NCI-H82 (cell line): Measurements from ENCODE around the gene ESRRB.
"Not testable (repeated sequence)": the region's sequence is repeated elsewhere in the genome, so short reads cannot be mapped to it uniquely, and the experiment has no call there.

ENCODE experiments used
- DNase-seq: peaks from one replicate; lab custom pipeline; 2025; lab: John Stamatoyannopoulos, UW

Gene ESRRB

DNA sequence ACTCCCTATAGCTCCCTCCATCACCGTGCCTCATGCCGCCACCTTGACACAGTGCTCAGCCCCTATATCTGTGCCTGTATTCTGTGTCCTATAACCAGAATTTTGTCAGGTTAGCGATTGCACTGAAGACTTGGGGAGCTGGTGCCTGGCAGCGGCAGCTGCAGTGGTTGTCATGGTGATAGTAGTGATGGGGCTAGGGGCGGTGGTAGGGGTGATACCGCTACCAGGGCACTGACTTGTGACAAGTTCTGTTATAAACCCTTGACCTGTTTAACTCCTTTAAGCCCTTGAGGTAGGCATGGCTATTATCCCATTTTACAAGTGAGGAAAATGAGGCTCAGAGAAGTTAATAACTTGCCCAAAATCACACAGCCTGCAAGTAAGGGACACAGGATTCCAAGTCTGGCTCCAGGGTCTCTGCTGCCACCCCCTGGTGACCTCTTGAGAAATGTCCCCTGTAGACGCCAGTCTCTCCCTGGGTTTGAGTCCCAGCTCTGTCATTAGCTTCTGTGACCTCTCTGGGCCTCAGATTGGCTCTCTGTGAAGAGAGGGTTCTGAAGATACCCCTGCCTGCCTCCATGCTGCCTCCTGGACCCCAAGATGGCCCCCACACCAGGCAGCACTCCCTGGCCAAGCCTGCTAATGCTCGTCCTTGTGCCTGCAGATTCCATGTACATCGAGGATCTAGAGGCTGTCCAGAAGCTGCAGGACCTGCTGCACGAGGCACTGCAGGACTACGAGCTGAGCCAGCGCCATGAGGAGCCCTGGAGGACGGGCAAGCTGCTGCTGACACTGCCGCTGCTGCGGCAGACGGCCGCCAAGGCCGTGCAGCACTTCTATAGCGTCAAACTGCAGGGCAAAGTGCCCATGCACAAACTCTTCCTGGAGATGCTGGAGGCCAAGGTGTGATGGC is 121.9 kb downstream of the ESRRB start:
- DNase-seq: peak; percentile 55

DNA sequence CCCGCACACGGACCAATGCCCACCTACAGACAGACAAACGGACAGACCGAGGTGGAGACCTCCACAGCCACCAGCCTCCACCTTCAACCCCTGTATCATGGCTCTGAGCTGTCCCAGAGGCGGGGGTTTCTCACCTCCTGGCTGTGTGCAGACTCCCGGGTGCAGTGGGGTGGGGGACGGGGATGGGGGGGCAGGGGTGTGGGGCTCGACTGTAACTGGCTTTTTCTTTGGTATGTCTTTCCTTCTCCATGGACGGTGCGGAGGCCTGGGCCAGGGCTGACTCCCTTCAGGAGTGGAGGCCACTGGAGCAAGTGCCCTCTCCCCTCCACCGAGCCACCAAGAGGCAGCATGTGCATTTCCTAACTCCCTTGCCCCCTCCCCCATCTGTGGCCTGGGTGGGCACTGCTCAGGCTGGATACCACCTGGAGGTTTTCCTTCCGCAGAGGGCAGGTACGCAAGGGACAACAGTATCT is 122.6 kb downstream of the ESRRB start:
- no peak for DNase-seq

DNA sequence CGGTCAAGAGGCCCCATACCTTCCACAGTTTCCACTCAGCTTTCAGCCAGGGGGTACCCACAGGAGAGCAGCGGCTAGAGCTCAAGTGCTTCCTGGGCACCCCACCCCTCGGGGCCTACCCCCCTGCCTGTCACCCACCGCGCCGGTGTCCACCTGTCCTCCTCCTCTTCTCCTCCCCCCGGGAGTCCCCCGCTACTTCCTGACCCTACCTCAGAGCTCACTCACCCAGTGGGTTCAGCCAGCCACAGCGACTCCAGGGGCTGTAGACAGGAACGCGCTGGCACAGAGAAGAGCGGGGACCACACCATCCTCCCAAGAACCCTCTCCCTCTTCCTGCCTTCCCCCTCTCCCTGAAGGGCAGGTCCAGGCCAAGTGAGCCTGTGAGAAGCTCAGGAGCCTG is 123.0 kb downstream of the ESRRB start:
- DNase-seq: no peak

DNA sequence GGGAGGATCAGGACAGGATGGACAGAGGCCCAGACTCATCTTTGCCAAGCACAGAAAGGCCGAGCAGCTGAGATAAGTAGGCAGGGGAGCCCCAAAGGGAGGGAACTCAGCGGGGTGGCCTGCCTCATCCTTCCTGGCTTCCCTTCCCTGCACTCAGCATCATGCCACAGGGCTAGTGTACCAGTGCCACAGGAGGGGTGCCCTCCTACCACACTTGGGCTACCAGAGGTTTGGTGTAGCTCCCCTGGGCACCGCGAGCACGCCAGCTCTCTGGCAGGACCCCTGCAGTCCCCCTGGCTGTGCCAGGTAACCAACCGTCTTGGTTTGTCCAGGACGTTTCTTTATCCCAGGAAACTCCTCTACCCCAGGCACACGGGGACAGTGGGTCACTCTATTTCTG is 123.5 kb downstream of the ESRRB start:
- no peak for DNase-seq

DNA sequence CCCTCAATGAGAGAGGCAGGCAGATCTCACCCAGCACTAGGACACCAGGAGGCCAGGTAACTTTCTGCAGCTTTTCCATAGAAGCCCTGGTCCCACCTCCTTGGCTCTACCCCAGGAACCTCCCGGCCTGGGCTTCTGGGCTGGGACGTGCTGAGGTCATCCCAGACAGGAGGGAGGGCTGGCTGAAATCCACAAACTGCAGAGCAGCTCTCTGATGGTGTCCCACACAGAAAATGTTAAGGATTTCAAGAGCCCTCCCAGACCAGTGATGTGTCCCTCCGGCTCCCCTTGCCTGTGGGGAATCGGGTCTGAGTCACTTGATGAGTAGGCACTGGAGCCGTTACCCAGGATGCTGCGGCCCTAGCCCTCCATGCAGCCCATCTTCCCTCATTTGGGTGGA is 124.1 kb downstream of the ESRRB start:
- no peak for DNase-seq

DNA sequence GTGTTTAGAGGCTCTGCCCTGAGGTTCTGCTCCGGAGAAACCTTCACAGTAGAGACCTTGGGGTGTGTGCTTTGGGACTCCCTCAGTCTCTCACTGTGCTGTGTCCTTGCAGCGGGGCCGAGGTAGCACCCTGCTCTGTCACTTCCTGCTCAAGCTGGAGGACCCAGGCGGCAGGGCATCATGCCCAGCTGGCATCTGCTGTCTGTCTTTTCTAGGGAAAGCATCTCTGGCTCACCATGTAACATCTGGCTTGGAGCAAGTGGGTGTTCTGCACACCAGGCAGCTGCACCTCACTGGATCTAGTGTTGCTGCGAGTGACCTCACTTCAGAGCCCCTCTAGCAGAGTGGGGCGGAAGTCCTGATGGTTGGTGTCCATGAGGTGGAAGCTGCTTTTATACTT is 124.5 kb downstream of the ESRRB start:
- DNase-seq: no peak

DNA sequence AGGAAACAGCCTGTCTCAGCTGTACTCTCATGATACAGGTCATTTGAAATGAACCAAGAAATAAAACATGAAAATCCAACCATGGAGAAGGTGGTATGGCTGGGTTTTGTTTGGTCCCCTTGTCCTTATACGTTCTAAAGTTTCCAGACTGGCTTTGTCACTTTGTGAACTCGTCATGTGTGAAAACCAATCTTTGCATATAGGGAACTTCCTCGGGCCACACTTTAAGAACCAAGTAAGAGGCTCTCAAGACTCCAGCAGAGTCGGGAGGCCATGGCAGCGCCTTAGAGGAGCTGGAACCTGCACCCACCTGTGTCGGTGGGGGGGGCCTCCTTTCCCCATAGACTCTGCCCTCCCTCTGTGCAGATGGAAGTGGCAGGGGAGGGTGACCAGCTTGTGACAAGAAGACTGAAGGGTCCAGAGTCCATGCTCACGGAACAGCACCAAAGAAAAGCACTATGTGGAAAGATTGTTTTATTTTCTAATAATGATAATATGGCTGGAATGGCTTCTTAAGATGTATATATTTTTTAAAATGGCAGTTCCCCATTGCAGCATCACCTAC is 125.3 kb downstream of the ESRRB start:
- DNase-seq: no peak

DNA sequence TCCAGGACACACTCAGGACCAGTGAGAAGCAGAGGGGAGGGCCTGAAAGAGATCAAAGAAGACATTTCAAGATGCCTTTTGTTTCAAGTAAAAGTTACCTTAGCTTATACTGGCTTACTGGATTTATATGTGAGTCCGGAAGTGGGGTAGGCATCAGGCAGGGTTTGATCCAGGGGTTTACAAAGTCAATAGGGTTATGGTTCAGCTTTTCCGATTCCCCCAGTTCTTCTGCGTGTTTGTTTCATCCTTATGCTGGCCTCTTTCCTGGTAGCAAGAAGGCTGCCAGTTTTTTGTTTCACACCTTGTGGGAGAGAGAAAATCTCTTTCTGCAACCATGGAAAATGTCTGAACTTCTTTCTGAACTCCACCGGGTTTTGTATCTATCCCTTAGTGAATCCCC is 126.3 kb downstream of the ESRRB start:
- no peak for DNase-seq

DNA sequence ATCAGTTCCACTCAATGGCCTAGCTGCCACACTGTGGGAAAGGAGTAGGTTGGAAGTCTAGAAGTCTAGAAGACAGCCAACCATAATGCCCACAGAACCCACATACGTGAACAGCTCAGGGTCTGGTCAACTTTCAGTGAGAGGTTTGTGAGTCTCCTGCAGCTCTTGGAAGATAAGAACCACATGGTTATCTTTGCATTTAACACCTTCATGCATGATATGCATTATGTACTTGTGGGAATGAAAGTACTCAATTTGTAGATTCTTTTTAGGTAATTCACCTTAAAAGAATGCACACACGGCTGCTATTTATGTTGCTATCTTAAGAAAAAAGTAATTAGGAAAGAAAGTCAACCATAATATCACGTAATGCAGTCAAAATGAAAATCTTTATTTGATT is 126.7 kb downstream of the ESRRB start:
- no peak for DNase-seq

DNA sequence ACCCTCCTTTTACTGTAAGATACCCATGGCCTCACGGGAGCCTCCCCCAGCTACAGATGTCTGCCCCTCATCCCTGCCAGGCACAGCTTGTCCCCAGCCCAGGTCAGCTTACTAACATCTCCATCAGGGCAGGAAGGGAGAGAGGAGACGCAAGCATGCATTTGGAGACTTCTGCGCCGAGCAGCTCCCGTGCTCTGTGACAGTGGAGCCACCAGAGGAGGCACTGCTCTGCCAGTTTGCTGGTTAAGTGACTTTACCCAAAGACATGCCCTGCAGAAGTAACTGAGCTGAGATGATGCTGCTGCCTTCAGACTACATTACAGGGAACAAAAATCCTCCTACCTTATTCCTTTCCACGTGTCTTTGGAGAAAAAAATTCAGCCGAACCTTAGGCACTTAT is 133.4 kb downstream of the ESRRB start:
- no peak for DNase-seq

DNA sequence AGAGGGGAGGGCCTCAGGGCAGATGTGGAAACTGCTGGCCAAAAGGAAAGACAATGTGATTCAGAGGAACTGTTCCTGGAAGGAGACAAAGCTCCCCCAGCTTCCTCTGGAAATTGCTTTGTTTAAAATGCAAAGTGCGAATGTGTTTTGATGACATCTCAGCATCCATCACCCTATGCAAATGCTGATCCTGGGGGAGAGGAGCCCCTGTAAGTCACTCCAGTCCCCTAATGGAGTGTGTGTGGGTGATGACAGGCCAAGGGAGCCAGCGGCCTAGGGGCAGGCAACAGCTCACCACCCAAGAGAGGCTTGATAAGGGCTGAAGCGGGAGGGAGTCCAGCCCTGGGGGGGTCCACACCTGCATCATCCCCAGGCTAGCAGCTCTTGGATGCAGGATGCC is 134.2 kb downstream of the ESRRB start:
- no peak for DNase-seq

DNA sequence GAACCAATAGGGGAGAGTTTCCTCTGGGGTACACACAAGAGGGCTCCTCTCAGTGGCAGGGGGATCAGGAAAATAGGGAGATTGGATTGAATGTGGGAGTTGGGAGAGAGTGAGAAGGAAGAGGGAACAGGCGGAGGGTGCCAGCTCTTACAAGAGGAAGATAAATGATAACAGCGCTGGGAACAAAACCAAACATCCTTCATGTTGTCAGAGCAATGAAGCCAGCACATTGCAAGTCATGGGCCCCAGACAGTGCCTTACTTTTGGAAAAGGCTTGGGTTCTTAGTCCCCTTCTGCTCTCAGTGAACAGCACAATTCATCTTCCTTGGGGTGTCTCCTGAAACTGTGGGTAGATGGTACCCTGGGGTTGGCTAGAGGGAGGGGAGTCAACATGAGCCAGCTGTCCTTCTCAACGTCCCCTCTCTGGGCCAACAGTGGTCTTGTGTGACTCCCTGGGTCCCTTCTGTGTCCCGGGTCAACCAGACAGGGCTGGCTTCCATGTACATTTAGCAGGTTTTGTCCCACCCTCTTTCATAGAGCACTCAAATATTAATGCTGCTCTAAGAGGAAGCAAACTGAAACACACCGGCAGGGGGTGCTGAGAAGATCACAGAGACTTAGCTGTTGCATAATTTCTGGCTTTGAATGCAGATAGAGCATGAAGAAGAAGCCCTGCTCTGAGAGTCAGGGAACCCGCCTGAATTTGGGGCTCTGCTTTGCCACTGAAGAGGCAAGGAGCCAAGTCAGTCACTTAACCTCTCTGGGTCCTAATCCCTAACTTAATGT is 138.5 kb downstream of the ESRRB start:
- peak; percentile 51 for DNase-seq

DNA sequence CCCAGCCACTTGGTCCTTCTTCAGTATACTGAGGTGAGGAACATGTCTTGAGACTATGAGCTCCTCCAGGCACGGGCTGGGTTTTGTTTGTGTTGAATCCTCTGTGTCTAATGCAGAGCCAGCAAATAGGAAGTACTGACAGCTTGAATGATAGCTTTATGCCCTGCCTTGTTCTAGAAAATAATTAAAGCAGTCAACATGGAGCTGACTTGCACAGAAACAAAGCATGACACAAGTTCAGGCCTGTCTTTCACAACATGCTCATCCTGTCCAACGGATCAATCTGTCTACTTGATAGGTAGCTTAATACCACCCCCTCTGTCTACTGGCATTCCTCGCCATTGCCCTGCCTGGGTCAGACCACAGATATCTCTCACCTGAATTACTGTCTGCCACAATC is 140.9 kb downstream of the ESRRB start:
- no peak for DNase-seq

DNA sequence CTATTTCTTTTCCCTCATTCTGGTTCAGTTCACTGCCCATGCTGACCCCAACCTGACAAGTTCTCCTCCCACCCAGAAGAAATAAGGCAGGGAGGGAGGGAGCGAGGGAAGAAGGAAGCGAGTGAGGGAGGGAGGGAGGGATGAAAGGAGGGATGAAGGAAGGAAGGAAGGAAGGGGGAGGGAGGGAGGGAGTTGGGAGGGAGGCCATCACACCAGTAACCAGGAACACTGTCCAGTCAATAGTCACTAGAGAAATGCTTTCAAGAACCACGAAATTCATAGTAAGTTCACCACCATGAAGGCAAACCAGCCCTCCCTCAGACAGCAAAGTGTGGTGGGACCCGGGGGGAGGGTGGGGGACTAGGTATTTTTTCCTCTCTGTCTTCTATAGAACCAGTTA is 142.4 kb downstream of the ESRRB start:
- DNase-seq: no peak

DNA sequence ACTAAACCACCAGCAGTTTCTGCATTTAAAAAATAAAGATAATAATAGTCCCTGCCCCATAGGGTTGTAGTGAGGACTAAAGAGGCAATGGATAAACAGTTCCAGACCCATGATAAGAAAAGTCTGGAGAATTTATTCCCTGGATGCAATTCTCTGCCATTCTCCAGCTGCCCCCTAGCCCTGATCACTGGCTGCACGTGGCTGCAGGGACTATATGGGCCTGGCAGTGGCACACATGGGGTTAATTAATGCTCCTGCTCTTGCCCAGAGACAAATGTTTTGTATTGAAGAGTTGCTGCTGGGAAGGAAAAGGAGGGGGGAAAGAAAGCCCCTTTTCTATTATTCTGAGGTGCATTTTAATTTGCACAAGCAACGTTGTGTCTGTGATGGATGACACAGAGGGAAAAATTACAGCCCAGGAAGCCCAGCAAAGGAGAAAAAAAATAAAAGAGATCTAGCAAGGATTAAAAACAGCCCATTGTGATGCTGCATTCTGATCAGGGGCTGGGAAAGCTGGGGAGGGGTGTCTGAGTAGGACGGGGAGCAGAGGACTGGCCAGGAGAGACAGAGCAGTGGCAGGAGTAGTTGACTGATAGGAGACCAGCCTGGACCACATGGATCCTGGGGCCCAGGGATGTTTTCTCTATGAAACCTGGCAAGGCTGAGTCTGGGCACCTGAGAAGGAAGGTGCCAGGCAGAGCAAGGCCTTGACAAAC is 149.3 kb downstream of the ESRRB start:
- DNase-seq: no peak

DNA sequence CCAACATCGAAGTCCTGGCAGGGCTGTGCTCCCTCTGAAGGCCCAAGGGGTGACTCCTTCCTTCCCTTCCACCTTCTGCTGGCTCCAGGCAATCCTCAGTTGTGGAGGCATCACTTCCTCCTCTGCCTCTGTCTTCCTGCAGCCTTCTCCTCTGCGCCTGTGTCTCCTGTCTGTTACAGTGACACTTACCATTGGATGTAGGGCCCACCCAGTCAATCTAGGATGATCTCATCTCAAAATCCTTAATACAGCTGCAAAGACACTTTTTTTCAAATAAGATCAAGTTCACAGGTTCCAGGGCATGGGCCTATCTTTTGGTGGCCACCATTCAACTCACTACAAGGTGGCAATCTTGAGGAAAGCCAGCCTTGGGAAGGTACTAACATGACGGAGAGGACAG is 155.1 kb downstream of the ESRRB start:
- DNase-seq: no peak

DNA sequence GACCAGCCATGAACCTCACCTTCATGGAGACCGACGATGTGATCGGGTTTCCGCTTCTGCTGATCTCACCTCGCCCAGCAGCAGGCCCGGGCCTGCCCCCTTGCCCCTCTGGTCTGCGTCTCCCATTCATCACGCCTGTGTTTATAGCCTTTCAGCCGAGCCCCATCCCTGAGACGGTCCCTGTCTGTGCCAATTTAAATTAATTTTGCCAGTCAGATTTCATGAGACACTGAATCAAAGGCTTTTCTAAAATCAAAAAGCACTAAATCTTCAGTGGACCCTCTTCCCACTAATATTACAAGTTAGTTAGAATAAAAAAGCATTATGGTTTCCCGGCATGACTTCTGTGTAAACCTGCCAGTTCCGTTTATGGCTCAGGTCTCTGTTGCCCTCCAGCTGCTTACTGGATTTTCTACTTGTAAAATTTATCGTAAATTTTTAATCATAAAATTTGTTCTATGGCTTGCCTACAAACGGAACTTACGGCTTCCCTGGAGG is 155.9 kb downstream of the ESRRB start:
- no peak for DNase-seq

DNA sequence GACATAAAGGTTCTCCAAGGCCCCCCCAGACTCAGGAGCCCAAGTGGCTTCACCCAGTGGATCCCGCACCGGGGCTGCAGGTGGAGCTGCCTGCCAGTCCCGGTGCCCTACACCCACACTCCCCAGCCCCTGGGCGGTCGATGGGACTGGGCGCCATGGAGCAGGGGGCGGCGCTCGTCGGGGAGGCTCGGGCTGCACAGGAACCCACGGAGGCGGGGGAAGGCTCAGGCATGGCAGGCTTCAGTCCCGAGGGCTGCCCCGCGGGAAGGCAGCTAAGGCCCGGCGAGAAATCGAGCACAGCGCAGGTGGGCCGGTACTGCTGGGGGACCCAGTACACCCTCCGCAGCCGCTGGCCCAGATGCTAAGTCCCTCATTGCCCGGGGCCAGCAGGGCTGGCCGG is 160.7 kb downstream of the ESRRB start:
- not testable (repeated sequence) for DNase-seq

DNA sequence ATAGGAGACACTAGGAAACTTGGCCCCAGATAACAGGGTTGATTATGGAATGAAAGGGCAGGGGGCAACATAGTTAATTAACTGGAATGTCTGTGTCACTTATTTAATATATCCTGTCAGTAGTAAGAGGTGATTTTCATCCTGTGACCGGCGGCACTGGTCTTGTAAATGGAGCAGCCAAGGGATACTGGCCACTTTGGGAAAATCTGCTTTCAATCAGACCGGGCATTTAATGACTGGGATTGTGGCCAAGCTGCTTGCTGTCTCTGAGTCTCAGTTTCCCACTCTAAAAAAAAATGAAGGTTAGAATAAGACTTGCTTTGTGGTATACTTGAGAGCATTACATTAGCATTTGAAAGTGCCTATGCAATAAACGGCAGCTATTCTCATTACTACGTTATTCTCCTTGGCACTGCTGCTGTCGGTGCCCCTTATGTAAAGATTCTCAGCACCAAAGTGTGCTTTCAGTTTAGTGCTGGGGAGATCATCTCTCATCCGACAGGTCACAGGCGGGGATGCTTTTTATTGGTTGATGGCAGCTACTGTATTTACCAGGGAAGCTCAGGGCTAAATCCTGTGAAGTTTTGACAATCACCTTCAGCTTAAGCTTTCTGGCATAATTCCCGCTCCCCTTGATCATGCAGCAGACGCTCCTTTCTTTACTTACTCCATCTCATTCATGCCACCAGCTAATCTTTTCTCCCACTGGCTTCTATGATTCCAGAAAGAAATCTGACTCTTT is 162.1 kb downstream of the ESRRB start:
- peak; percentile 87 for DNase-seq

DNA sequence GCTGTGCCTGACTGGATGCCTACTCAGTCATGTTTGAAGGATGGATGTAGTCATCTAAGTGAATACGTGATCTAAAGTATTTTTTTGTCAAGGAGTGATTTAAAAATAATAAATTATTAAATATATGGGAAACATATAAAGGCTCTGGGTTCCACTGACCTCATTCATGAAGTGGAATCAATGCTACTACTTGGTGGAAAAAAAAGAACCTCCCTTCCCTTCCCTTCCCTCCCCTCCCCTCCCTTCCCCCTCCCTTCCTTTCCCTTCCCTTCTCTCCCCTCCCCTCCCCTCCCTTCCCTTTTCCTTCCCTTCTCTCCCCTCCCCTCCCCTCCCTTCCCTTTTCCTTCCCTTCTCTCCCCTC is 162.7 kb downstream of the ESRRB start:
- DNase-seq: no peak

DNA sequence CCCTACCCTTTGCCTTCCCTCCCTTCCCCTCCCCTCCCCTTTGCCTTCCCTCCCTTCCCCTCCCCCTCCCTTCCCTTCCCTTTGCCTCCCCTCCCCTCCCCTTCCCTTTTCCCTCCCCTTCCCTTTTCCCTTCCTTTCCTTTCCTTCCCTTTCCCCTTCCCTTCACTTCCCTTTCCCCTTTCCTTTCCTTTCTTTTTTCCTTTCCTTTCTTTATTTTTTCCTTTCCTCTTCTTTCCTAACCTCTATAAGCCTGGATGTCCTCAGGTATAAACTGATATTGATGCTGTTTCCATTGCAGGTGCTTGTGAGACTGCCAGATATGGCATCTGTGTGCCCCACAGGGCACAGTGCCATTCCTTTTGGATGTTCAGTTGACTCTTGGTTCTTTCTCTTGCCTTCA is 163.2 kb downstream of the ESRRB start:
- no peak for DNase-seq
